HG03521 (cell line): ENCODE data around the gene TEX9.
"Not testable (repeated sequence)": the region's sequence is repeated elsewhere in the genome, so short reads cannot be mapped to it uniquely, and the experiment has no call there.

ENCODE experiments used
- ATAC-seq: cut with Tn5 transposase; IDR thresholded peaks from one replicate; pipeline ENCODE4 v1.9.1; 2021; ENCODE audit warnings: mild to moderate bottlenecking, moderate library complexity; ENCODE audit not compliant: unreplicated experiment

TEX9 gene

DNA sequence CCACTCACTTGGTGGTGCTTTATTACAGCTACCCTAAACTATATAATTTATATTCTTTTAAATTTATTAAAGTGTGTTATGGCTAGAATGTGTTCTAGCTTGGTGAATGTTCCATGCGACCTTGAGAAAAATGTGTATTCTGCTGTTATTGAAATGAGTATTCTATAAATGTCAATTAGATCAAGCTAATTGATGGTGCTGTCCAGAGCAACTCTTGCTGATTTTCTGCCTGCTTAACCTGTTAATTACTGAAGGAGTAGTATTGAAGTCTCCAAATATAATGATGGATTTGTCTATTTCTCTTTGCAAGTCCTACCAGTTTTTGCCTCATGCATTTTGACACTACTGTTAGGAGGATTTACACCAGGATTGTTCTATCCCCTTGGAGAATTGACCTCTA is 3.2 kb upstream of the TEX9 start:
- ATAC-seq = no peak

DNA sequence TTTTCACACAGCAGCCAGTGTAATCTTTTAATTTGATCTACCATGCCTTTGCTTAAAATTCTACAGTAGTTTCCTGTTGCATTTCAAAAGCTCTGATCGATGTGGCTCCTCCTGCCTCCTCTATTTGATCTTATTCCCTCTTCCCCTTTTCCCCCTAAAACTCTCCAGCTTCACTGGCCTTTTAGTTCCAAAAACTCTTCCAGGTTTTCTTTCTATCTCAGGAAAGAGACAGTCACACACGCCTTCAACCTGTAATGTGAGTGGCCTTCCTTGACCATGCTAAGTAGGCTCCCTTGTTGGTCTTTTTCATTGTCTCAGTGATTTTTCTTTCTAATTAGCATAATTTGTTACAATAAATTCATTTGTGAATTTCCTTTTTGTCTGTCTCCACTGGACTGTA is 985 bp downstream of the TEX9 start:
- no peak for ATAC-seq

DNA sequence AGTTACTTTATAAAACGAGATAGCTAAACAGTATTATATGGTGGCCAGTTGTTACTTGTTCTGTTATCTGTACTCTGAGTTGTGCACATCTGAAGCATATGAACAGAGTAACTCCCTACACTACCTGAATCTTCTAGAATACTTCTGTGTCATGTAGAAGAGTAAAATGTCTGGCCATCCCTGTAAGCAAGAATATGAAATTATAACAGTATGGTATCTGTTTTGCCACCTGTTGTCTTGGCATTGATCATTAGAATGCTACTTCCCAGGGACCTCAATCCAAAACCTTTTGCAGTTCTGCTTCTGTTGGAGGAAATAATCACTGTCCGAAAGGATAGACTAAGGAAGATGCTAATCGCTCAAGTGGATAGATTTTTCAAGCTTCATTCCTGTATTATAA is 1.9 kb downstream of the TEX9 start:
- no peak for ATAC-seq

DNA sequence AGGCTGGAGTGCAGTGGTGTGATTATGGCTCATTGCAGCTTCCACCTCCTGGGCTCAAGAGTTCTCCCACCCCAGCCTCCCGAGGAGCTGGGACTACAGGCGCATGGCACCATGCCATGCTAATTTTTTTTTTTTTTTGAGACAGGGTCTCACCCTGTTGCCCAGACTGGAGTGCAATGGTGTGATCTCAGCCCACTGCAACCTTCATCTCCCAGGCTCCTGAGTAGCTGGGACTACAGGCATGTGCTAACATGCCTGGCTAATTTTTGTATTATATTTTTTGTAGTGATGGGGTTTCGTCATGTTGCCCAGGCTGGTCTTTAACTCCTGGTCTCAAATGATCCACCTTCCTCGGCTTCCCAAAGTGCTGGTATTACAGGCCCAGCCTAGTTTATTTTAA is 4.0 kb downstream of the TEX9 start:
- ATAC-seq = no peak

DNA sequence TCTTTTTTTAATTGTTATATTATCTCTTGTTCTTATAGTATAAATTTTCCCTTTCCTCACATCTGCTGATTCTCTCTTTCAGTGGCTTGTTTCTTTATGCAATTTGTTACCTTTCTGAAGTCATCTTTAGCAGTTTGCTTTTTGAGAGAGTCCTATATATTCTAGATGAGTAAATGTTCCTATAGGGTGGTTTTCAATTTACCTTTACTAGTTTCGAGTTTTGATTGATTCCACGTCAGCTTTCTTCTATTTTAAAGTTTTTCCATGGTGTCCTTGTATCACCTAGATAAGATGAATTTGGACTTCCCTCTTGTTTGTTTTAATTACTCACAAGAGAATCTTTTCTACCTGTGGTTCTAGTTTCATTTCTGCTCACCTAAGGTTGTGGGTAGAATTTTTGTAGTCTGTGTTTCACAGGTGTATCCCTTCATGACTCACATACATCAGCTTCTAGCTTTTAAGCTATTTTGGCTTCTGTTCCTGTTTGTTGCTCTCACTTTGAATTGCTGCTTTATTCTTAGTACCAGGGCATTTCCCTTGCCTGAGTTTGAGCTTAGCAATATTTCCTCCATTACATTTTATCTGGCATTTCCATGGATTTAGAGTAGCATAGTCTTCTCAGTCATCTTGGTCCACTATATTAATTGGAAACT is 6.4 kb downstream of the TEX9 start:
- ATAC-seq = peak; percentile 86

DNA sequence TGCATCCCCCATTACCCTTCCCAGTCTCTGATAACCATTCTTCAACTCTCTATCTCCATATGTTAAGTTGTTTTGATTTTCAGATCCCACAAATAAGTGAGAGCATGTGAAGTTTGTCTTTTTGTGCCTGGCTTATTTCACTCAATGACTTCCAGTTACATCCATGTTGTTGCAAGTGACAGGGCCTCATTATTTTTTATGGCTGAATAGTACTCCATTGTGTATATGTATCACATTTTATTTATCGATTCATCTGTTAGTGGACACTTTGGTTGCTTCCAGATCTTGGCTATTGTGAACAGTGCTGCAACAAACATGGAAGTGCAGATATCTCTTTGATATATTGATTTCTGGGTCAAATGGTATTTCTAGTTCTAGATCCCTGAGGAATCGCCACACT is 9.5 kb downstream of the TEX9 start:
- not testable (repeated sequence) for ATAC-seq

DNA sequence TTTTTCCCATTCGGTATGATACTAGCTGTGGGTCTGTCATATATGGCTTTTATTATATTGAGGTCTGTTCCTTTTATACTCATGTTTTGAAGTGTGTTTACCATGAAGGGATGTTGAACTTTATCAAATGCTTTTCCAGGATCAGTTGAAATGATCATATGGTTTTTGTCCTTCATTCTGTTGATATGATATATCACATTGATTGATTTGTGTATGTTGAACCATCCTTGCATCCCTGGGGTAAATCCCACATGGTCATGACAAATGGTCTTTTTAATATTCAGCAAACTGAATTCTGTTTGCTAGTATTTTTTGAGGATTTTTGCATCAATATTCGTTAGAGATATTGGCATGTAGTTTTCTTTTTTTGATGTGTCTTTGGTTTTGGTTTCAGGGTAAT is 12.6 kb downstream of the TEX9 start:
- not testable (repeated sequence) for ATAC-seq

DNA sequence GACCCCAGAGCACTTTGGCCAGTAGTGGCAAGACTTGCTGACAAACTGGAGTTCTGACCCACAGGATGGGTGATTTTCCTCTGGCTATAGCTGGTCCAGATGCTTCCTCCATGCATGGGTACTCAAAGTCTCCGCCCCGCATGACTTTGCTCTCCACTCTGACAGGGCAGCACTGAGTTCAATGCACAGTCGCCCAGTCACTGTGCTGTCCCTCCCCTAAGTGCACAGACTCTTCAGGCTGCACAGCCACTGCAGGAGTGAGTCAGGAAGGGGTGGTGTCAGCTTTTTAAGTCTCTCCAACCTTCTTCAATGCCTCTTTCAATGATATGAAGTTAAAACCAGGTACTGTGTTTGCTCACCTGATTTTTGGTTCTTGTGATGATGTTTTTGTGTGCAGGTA is 17.8 kb downstream of the TEX9 start:
- ATAC-seq = no peak

DNA sequence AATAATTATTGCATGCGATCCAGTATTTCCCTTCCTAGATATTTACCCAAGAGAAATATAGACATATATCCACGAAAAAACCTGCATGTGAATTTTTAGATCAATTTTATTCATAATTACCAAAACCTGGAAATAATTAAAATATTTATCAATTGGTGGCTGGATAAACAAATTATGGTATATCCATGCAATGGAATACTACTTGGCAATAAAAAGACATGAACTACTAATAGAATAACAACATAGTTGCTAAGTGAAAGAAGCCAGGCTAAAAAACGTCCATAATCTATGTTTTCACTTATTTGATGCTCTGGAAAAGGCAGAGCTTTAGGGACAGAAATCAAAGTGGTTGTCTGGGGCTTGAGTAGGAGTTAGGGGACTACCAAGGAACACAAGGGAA is 20.7 kb downstream of the TEX9 start:
- no peak for ATAC-seq

DNA sequence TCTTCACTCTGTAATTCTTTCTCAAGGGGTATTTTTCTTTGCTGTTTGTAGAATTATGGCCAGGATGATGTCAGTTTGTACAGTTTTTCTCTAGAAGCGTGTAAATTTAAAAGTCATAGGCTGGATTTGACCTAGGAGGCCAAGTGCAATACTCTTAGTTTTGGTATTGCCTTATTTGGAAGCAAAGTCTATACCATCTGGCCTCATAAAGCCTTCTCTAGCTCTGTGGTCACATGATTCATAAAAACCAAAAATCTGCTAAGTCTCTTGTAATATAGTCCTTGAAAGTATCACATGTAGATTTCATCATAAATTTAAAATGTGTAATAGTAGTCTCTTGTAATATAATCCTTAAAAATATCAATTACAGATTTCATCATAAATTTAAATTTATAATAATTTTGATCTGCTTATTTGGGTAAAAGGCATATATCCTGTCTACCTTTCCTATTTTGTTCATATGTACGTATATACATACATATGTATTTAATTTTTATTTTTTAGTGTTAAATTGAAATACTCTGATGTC is 25.6 kb downstream of the TEX9 start:
- no peak for ATAC-seq

DNA sequence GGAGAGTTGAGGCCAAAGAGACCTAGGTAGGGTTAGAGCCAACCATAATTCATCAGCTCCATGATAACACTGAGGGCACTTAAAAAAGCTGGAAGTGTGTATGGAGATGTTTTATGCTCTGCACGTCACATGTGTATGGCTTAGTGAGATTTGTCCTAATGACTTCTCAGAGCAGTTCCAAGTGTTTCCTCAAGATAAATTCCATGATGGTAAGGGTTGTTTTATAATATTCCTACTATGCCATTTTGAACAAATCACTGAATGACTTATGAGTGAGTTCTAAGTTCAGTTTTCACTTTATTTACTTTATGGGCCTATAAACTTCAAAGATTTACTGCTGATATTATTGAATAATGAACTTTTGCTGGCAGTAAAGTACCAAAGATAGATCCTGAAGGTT is 28.1 kb downstream of the TEX9 start:
- no peak for ATAC-seq

DNA sequence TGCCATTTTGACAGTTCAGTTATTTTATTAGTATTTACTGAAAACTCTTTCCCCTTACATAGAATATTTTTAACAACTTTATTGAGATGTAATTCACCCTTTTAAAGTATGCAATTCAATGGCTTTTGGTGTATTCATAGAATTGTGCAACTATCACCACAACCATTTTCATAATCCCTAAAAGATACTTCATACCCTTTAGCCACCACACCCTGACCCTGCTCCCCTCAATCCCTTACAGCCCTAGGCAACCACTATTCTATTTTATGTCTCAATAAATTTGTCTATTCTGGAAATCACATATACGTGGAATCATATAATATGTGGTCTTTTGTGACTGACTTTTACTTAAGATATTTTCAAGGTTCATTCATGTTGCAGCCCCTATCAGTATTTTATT is 29.7 kb downstream of the TEX9 start:
- ATAC-seq = no peak

DNA sequence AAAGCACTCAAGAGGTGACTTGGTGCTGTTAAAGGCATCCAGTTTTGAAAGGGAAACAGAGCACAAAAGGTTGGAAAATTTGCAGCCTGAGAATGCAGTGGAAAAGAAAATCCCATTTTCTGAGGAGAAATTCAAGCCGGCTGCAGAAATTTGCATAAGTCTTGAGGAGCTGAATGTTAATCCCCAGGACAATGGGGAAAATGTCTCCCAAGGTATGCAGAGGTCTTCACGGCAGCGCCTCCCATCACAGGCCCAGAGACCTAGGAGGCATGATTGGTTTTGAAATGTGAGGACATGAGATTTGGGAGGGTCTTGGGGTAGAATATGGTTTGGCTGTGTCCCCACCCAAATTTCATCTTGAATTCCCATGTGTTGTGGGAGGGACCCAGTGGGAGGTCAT is 32.1 kb downstream of the TEX9 start:
- not testable (repeated sequence) for ATAC-seq

DNA sequence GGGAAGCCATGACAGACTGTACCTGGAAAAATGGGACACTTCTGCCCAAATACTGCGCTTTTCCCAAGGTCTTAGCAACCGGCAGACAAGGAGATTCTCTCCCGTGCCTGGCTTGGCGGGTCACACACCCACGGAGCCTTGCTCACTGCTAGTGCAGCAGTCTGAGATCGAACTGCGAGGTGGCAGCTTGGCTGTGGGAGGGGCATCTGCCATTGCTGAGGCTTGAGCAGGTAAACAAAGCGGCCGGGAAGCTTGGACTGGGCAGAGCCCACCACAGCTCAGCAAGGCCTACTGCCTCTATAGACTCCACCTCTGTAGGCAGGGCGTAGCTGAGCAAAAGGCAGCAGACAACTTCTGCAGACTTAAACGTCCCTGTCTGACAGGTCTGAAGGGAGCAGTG is 34.0 kb downstream of the TEX9 start:
- not testable (repeated sequence) for ATAC-seq

DNA sequence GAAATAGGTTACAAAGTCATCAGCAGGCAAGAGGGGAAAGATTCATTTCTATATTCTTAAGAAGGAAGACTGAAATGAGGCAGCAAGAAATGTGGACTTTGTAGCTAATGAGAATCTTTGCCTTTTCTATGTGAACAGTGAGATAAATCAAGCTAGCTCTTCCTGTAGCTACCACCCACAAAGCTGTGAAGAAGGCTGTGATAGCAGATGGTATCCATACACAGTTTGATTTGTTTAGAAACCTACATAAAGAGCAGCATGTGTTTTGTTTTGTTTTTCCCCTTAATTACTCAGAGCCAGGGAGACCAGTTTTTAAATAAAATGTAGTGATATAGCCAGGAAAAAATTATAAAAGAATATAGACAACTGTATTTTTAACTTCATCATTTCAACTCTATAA is 45.5 kb downstream of the TEX9 start:
- no peak for ATAC-seq

DNA sequence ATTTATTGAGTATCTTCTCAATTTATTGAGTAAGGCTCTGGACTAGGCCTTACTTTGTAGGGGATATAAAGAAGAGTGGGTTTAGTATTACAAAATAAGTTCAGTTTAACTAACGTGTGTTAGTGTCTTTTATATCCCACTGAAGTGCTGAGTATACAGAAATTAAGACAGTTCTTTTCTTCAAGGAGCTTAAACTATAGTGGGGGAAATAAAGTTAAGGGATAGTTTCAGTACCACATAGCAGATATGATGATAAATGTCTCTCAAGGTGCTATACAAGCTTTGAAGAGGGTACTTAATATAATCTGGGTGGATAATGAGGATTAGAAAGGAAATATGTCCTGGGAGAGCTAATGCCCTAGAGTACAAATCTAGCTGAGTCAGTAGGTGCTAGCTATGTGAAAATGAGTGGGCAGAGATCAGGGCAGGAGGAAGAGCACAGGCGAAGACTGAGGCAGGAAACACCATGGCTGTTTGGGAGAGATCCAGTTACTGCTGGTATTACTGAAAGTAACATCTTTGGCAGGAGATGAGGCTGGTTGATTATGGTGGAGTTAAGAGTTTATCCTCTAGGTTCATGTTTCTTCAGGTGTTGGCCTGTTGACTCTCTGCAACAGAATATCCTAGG is 46.0 kb downstream of the TEX9 start:
- ATAC-seq = no peak

DNA sequence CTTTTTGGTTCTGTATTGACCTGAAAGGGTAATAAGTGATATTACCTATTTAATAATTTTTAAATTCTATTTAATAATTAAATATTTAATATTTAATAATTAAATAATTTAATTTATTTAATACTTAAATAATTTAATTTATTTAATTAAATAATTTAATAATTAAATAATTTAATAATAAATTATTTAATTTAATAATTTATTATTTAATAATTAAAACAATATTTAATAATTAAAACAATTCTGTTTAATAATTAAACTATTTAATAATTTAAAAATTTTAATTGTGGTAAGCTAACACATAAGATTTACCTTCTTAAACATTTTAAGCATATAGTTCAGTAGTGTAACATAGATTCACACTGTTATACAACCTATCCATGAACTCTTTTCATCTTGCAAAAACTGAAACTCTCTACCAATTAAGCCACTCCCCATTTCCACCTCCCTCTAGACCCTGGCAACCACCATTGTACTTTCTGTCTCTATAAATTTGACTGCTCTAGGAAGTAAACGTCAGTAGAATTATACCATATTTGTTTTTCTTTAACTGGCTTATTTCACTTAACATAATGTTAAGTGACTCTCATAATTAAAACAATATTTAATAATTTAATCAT is 48.0 kb downstream of the TEX9 start:
- ATAC-seq = not testable (repeated sequence)

DNA sequence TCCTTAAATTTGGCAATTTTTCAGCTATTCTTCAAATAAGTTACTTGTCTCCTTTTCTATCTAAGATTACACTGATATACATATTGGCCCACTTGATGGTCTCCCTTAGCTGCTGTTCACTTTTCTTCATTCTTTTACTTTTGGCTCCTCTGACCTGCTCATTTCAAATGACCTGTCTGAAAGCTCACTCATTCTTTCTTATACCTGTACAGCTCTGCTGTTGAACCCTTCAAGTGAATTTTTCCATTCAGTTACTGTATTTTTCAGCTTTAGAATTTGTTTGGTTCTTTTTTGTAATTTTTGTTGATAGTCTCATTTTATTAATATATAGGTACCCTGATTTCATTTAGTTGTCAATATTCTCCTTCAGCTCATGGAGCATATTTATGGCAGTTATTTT is 60.0 kb downstream of the TEX9 start:
- no peak for ATAC-seq

DNA sequence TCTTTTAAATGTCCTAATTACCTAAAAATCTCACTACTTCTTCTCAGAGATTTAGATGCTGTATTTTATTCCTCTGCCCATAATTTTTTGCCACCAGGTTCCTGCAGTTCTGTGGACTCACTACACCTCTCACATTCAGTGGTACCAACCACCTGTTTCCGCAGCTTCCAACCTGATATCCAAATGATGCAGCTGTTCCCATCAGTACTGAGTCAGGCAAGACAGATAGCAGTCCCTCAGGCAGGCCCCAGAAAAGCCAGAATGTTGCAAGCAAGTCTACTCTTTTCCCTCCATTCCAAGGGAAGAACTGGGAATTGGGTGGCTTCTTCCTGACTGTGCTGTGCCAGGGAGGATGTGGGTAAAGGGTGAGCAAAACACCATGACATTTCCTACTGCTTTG is 60.8 kb downstream of the TEX9 start:
- no peak for ATAC-seq

DNA sequence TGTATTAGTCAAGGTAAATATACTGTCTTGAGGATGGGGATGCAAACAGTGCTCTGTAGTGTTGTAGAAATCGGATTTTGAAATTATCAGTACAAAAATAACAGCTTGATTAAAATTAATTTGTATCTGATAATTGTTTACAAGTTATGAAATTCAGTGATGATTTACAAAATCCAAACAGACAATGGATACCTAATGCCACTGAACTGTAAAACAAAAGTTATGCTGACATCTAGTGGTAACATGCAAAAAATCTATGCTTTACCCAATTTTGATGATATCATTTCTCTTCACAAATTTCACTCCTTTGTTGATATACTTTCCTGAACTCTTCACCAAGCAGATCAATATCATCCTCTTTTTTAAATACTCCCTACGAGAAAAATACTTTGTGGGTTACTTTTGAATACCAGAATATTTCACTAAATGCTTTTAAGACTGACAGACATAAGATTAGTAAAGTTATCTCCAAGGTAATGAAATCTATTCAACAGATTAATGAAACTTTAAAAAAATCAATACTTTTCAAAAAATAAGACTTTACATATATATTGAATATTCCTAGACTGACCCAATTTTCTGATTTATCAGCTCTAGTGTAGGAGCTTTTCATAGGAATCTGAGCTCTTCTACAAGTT is 63.7 kb downstream of the TEX9 start:
- ATAC-seq = no peak

DNA sequence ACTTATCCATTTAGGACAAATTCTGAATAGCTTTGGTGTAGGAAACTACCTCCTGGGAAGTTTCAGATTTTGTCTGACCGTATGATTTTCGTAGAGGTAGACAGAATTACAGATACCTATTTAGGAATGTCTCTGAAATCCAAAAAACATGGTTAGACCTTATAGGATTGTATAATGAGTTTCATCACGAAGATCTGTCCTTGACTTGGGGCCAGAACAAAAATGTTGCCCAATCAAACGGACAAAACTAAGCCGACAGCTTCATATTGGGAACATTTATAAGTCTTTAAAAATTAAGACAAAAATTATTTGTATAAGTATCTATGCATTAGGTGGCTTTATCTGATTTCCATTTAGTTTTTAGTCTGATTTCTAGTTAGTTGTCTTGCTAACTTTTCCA is 67.1 kb downstream of the TEX9 start:
- ATAC-seq = no peak

DNA sequence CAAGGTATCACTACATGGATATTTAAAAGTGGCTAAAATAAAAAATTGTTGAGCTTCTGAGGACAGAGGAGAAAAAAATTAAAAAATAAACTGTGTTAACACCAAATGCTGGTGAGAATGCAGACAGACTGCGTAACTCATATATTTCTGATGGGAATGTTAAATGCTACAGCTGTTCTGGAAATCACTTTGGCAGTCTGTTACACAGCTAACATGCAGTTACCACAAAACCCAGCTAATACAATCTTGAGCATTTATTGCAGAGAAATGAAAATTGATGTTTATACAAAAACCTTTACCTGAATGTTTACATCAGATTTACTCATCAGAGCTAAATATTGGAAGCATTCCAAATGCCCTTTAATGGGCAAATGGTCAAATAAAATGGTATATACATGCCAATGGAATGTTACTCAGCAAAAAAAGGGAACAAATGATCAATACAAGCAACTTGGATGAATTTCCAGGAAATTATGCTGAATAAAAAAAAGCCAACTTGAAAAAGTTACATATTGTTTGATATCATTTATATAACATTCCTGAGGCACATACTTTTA is 75.1 kb downstream of the TEX9 start:
- ATAC-seq = no peak
